Prostate gland (tissue), 2 donors: Measurements from ENCODE around the gene BNC2. TPM values are rescaled to one million over a fixed set of nuclear protein-coding genes. Genes with fewer than 3 reads are reported as not detected.

Experiments
- DNase-seq: peaks from one replicate; pipeline ENCODE4 v3.0.0-alpha.2; 2019; ENCODE audit warnings: low spot score
- H3K27ac ChIP-seq, 2 donors: fragments of 200-600 bp; sonication (generic); 2 replicates each; pipeline ENCODE4 v1.5.1; 2017 to 2019
- H3K27me3 ChIP-seq: fragments of 200-600 bp; sonication (generic); replicated peaks from 2 replicates; pipeline ENCODE4 v1.5.1; 2019; ENCODE audit not compliant: insufficient read depth
- H3K36me3 ChIP-seq, 2 donors: fragments of 200-600 bp; sonication (generic); 1 replicate in 1 of 2; 2 replicates in 1 of 2; pipeline versions ENCODE4 v1.5.1 to v1.8.1; 2017 to 2019
- H3K4me1 ChIP-seq: fragments of 200-600 bp; sonication (generic); replicated peaks from 2 replicates; pipeline ENCODE4 v1.5.1; 2019
- H3K4me3 ChIP-seq, 2 donors: fragments of 200-600 bp; sonication (generic); 2 replicates each; pipeline ENCODE4 v1.5.1; 2017 to 2019
- H3K9me3 ChIP-seq: fragments of 200-600 bp; sonication (generic); 2 replicates; pipeline ENCODE4 v1.5.1; 2017
- POLR2A ChIP-seq: fragments of 450-650 bp; IDR thresholded peaks from one replicate; pipeline ENCODE4 v1.6.1; 2016; ENCODE audit warnings: antibody characterized with exemption, mild to moderate bottlenecking
- POLR2AphosphoS5 ChIP-seq: sonication (generic); formaldehyde crosslinking; IDR thresholded peaks from one replicate; pipeline ENCODE4 v1.6.1; 2017; ENCODE audit warnings: antibody characterized with exemption
- WGBS: methylation state at CpG from one replicate; pipeline ENCODE4 v1.1.5; 2018; 5-methylcytosine and 5-hydroxymethylcytosine counted together
- intact Hi-C: fragments of 100-400 bp; cut with DNase I; formaldehyde crosslinking; loops from one replicate; pipeline ENCODE4 v1.14.2; 2022
- total RNA-seq, 2 donors: library from RNA; depleted of rRNA; stranded (reverse); fragments of >200 nt; gene quantifications; one replicate each; pipeline ENCODE4 v1.1.0, GENCODE V29; 2016
- TF ChIP-seq, protein P1 (sequence below), 4 experiments: fragments of 200-600 bp in 2 of 4; fragments of 450-650 bp in 2 of 4; sonication (generic) in 2 of 4; IDR thresholded peaks; 1 replicate in 3 of 4; 2 replicates in 1 of 4; pipeline ENCODE4 v1.5.1; 2016 to 2019; ENCODE audit warnings: antibody characterized with exemption in 4 of 4, mild to moderate bottlenecking in 2 of 4, moderate library complexity in 2 of 4

The BNC2 gene
- total RNA-seq, 2 donors from 2014 or later, result 4.9 to 37.2 TPM

GRCh38 chr9:16801871-16802466 lies 68.5 kb downstream of the BNC2 start:
- Histone ChIP-seq H3K27me3 (no peaks in the 10 kb centered on the region), H3K4me1 (no peaks in the 10 kb centered on the region), H3K4me3 (no peak overlapping the region), H3K9me3 (no peaks in the 10 kb centered on the region), H3K36me3 (no peaks in the 10 kb centered on the region), H3K27ac (no peak overlapping the region)
- 71% methylated on average over 10 of the region's 10 CpGs for WGBS
- no peak for TF ChIP-seq POLR2A
- TF ChIP-seq, protein P1, sequence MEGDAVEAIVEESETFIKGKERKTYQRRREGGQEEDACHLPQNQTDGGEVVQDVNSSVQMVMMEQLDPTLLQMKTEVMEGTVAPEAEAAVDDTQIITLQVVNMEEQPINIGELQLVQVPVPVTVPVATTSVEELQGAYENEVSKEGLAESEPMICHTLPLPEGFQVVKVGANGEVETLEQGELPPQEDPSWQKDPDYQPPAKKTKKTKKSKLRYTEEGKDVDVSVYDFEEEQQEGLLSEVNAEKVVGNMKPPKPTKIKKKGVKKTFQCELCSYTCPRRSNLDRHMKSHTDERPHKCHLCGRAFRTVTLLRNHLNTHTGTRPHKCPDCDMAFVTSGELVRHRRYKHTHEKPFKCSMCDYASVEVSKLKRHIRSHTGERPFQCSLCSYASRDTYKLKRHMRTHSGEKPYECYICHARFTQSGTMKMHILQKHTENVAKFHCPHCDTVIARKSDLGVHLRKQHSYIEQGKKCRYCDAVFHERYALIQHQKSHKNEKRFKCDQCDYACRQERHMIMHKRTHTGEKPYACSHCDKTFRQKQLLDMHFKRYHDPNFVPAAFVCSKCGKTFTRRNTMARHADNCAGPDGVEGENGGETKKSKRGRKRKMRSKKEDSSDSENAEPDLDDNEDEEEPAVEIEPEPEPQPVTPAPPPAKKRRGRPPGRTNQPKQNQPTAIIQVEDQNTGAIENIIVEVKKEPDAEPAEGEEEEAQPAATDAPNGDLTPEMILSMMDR (IDR thresholded peaks at IDR 0.05), result no peak
- DNase-seq, result no peak
- intact Hi-C loops, result no loop called here

- no peak for DNase-seq
- Histone ChIP-seq H3K9me3 (no peaks in the 10 kb centered on the region), H3K27ac (no peak overlapping the region), H3K4me1 (no peaks in the 10 kb centered on the region), H3K4me3 (no peak overlapping the region), H3K36me3 (no peaks in the 10 kb centered on the region), H3K27me3 (no peaks in the 10 kb centered on the region)
- intact Hi-C loops, result no loop called here
- WGBS, result 91% methylated on average over 5 of the region's 5 CpGs
- TF ChIP-seq POLR2A (no peak), POLR2AphosphoS5 (no peak)
- TF ChIP-seq, protein P1 (IDR thresholded peaks at IDR 0.05), result no peak
Measured at GRCh38 chr9:16796304-16796825, 74.1 kb downstream of the BNC2 start.

DNA sequence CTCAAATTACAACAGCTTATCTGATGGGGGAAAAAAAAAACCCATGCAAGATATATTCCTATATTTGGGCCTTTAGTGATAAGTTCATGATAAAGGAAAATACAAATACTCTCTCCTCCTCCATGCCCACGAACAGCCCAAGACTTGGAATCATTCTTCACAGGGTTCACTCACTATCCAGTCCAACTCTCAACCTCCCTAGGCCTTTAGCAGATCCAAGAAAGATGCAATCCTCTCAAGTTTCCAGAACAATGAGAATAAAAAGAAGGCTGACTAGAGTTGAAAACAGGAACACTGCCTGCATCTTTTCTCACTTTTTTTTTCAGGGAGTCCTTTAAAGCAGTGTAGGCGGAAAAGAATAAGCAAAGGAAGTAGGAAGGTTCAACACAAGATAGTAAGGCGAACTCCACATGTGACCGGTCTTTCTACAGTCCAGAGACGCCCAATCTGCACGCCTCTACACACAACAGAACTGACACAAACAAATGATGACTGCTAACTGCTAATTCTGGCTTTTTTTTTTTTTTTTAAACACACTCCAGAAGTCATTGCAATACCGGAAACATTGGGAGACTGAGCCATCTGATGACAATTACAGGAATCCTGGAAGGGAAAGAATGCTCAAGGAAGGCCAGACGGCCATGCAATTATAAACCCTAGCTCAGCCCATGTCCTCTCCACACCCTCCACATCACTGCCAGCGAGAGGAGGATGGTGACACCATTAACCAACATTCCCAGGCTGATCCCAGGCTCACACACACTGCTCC lies 75.4 kb downstream of the BNC2 start:
- intact Hi-C loops, result no loop called here
- TF ChIP-seq, protein P1 (IDR thresholded peaks at IDR 0.05), result no peak
- TF ChIP-seq POLR2A (no peak), POLR2AphosphoS5 (no peak)
- Histone ChIP-seq H3K36me3 (no peaks in the 10 kb centered on the region), H3K4me3 (no peak overlapping the region), H3K4me1 (no peaks in the 10 kb centered on the region), H3K9me3 (no peaks in the 10 kb centered on the region), H3K27ac (no peak overlapping the region), H3K27me3 (no peaks in the 10 kb centered on the region)
- DNase-seq, result no peak
- 84% methylated on average over 9 of the region's 9 CpGs for WGBS

DNA sequence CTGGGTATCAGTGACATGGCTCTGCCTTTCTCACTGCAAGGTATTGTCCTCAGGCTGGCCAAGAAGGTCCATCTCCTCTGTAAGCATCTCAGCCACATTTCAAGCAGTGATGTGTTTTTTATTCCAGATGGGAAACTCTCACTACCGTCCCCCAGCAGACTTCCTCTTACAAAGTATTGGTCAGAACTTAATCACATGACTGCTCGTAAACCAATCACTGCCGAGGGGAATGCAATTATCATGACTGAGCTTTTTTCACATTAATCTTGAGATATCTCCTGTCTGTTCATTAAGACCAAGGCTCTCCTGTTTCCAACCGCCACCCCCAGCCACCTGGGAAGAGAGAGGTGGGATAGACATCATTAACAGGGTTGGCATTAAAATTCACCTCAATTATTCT lies 76.4 kb downstream of the BNC2 start:
- Histone ChIP-seq H3K27me3 (no peaks in the 10 kb centered on the region), H3K9me3 (no peaks in the 10 kb centered on the region), H3K4me1 (no peaks in the 10 kb centered on the region), H3K4me3 (no peak overlapping the region), H3K36me3 (no peaks in the 10 kb centered on the region), H3K27ac (no peak overlapping the region)
- TF ChIP-seq POLR2AphosphoS5 (no peak), POLR2A (no peak)
- TF ChIP-seq, protein P1 (IDR thresholded peaks at IDR 0.05), result no peak
- intact Hi-C loops, result no loop called here
- WGBS, result 92% methylated on average over 4 of the region's 4 CpGs
- no peak for DNase-seq

- H3K9me3 ChIP-seq, result no peaks in the 10 kb centered on the region
- H3K4me1 ChIP-seq, result no peaks in the 10 kb centered on the region
- H3K27me3 ChIP-seq, result no peaks in the 10 kb centered on the region
- H3K36me3 ChIP-seq, result no peaks in the 10 kb centered on the region
- DNase-seq, result no peak
- intact Hi-C loops, result no loop called here
- TF ChIP-seq POLR2AphosphoS5 (no peak), POLR2A (no peak)
- TF ChIP-seq, protein P1 (IDR thresholded peaks at IDR 0.05), result no peak
- 89% methylated on average over 6 of the region's 6 CpGs for WGBS
- no peak overlapping the region for H3K27ac ChIP-seq
- no peak overlapping the region for H3K4me3 ChIP-seq
Measured at GRCh38 chr9:16787724-16788123, 82.7 kb downstream of the BNC2 start.
